K562 (cell line): ENCODE data around the gene TBXAS1. TPM values are rescaled to one million over a fixed set of nuclear protein-coding genes. Genes with fewer than 3 reads are reported as not detected.
A peak's percentile ranks its signal among the peaks of the same experiment; 100 is the strongest.

Experiments
- BCLAF1 ChIP-seq, 2 experiments: fragments of 450-650 bp in 1 of 2; IDR thresholded peaks; 2 replicates each; pipeline ENCODE4 v1.6.1; 2011 to 2017; ENCODE audit warnings: low read depth in 2 of 2, antibody characterized with exemption in 1 of 2, borderline replicate concordance in 1 of 2, low read length in 1 of 2, mild to moderate bottlenecking in 1 of 2, mixed read lengths in 1 of 2; ENCODE audit not compliant: control insufficient read depth in 1 of 2
- CSDE1 ChIP-seq, 2 experiments: fragments of 450-650 bp; IDR thresholded peaks; 2 replicates each; pipeline ENCODE4 v1.6.1; 2016; ENCODE audit warnings: mild to moderate bottlenecking in 1 of 2
- CTBP1 ChIP-seq: fragments of 450-650 bp; IDR thresholded peaks from 2 replicates; pipeline ENCODE4 v1.6.1; 2016; ENCODE audit warnings: borderline replicate concordance
- EGR1 ChIP-seq: fragments of 450-650 bp; conservative IDR thresholded peaks from 2 replicates; pipeline ENCODE4 v1.6.1; 2017; ENCODE audit warnings: mild to moderate bottlenecking
- GABPB2 ChIP-seq: fragments of 250-450 bp; sonication (Bioruptor Pico); conservative IDR thresholded peaks from 2 replicates; pipeline ENCODE4 v1.5.1; 2021; ENCODE audit warnings: mild to moderate bottlenecking
- KAT8 ChIP-seq: fragments of 450-650 bp; IDR thresholded peaks from 2 replicates; pipeline ENCODE4 v1.6.1; 2016; ENCODE audit warnings: low read depth, mild to moderate bottlenecking
- KLF6 ChIP-seq: fragments of 250-450 bp; sonication (Bioruptor Pico); IDR thresholded peaks from 2 replicates; pipeline ENCODE4 v1.4.0; 2020; ENCODE audit warnings: mild to moderate bottlenecking, moderate library complexity, borderline replicate concordance
- NFIX ChIP-seq: fragments of 250-450 bp; sonication (Bioruptor Pico); IDR thresholded peaks from 2 replicates; pipeline ENCODE4 v1.4.0; 2020; ENCODE audit warnings: low read depth, mild to moderate bottlenecking, moderate library complexity
- NRF1 ChIP-seq, 2 experiments: fragments of 450-650 bp; IDR thresholded peaks in 1 of 2; conservative IDR thresholded peaks in 1 of 2; 2 replicates each; pipeline ENCODE4 v1.6.1; 2014; ENCODE audit warnings: mild to moderate bottlenecking in 2 of 2
- SMAD1 ChIP-seq: fragments of 150-350 bp; IDR thresholded peaks from 2 replicates; pipeline ENCODE4 v1.6.1; 2014; ENCODE audit warnings: low read length, low read depth; ENCODE audit not compliant: partially characterized antibody
- XRCC5 ChIP-seq: fragments of 200-400 bp; formaldehyde crosslinking; IDR thresholded peaks from 2 replicates; pipeline ENCODE4 v1.6.1; 2017; ENCODE audit warnings: low read depth, mild to moderate bottlenecking, low read length
- ZBED1 ChIP-seq: IDR thresholded peaks from 2 replicates; pipeline ENCODE4 v1.6.1; 2014
- ZNF436 ChIP-seq: fragments of 250-450, 450-650 bp; sonication (Bioruptor Pico); formaldehyde crosslinking; IDR thresholded peaks from 2 replicates; pipeline ENCODE4 v1.7.0; 2020; ENCODE audit warnings: mild to moderate bottlenecking
- polyA plus RNA-seq, 8 experiments: library from polyadenylated mRNA; depleted of rRNA in 4 of 8; stranded (reverse) in 5 of 8; unstranded in 3 of 8; fragments of >200 nt; fragmentation: Nextera tagmentation in 2 of 8; fragmentation: Illumina TruSeq in 1 of 8; extraction: Ambion mirVana in 2 of 8; extraction: Trizol in 1 of 8; gene quantifications; 2 replicates each; pipeline versions ENCODE4 v1.2.1 to v1.2.3, GENCODE V29; 2011 to 2014; ENCODE audit warnings: inconsistent platforms in 1 of 8, missing spikeins in 1 of 8
- total RNA-seq, 7 experiments: library from RNA; depleted of rRNA in 6 of 7; stranded (reverse); fragments of >200 nt in 6 of 7; fragmentation: Illumina TruSeq in 2 of 7; extraction: Trizol in 2 of 7; gene quantifications; 2 replicates each; pipeline versions ENCODE4 v1.2.1 to v1.2.3, GENCODE V29; 2011 to 2021; ENCODE audit warnings: low replicate concordance in 1 of 7
- TF ChIP-seq, protein P1 (sequence below): fragments of 250-450 bp; sonication (Bioruptor Pico); IDR thresholded peaks from 2 replicates; pipeline ENCODE4 v1.8.0; 2021; ENCODE audit warnings: borderline replicate concordance, mild to moderate bottlenecking, moderate library complexity; ENCODE audit not compliant: poor library complexity, severe bottlenecking
- TF ChIP-seq, protein P2 (sequence below): fragments of 250-450 bp; sonication (Bioruptor Pico); IDR thresholded peaks from 2 replicates; pipeline ENCODE4 v1.8.0; 2021; ENCODE audit warnings: moderate library complexity, mild to moderate bottlenecking, inconsistent platforms
- TF ChIP-seq, protein P3 (sequence below): fragments of 250-450 bp; sonication (Bioruptor Pico); IDR thresholded peaks from 2 replicates; pipeline ENCODE4 v1.9.0; 2021; ENCODE audit warnings: mild to moderate bottlenecking, inconsistent platforms
- TF ChIP-seq, protein P4 (sequence below): fragments of 250-450 bp; sonication (Bioruptor Pico); IDR thresholded peaks from 2 replicates; pipeline ENCODE4 v1.5.1; 2021; ENCODE audit warnings: mild to moderate bottlenecking

The TBXAS1 gene
- total and polyA plus RNA-seq, 9 of the 15 experiments (the other 6 are each of a cell fraction or from before 2014, with no cell fraction given): 1.1 to 8.3 (median 1.9) TPM

DNA sequence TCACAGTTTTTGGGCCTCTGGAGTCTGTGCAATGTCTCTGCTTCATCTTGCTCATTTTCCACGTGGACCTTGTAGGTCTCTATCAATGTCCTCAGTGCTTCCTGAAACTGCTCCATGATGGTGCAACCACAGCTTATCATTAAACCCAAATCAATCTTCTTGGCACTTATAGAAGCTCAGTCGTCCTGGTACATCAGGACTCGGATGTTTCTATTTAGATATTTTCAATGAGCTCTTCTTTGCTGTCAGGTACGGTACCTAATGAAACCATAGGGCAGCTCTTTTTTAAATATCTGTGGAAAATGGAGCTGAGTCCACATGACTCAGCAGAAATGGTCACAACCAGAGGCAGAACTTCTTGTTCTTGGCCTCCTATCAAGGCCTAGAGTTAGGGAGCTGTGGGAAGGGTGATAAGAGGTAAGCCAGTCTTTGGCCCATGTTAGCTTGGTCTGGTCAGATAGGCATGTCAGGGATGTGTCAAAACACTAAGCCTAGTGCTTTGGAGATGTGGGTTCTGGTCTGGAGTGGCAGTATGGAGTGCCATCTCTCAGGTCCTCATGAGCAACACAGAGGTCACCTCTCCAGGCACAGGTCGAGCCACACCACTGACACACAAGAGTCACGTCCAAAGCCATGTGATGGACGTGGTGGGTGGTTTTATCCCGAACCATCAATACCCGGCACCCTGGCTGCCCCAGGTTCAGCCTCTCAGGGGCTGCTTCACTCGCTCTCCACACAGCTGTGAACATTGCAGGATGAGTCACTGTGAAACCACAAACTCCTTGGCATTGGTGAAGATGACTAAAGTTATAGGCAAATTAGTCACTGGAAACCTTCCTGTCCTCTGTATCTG is 87.0 kb downstream of the TBXAS1 start (continued):
- TF ChIP-seq, protein P1, sequence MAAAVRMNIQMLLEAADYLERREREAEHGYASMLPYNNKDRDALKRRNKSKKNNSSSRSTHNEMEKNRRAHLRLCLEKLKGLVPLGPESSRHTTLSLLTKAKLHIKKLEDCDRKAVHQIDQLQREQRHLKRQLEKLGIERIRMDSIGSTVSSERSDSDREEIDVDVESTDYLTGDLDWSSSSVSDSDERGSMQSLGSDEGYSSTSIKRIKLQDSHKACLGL (CRISPR knock-in tag): no peak
- TF ChIP-seq, protein P2, sequence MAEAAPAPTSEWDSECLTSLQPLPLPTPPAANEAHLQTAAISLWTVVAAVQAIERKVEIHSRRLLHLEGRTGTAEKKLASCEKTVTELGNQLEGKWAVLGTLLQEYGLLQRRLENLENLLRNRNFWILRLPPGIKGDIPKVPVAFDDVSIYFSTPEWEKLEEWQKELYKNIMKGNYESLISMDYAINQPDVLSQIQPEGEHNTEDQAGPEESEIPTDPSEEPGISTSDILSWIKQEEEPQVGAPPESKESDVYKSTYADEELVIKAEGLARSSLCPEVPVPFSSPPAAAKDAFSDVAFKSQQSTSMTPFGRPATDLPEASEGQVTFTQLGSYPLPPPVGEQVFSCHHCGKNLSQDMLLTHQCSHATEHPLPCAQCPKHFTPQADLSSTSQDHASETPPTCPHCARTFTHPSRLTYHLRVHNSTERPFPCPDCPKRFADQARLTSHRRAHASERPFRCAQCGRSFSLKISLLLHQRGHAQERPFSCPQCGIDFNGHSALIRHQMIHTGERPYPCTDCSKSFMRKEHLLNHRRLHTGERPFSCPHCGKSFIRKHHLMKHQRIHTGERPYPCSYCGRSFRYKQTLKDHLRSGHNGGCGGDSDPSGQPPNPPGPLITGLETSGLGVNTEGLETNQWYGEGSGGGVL (CRISPR knock-in tag): 0 out of 2 replicates have a peak, but pooled peaks have one; percentile 15
- 0 out of 2 replicates have a peak, but pooled peaks have one; percentile 76 for TF ChIP-seq KLF6 (CRISPR knock-in tag)
- TF ChIP-seq CSDE1 (IDR thresholded peaks at IDR 0.05): no peak
- TF ChIP-seq CTBP1: peak; percentile 93
- 0 out of 2 replicates have a peak, but pooled peaks have one; percentile 69 for TF ChIP-seq GABPB2 (CRISPR knock-in tag)
- TF ChIP-seq ZNF436: no peak
- TF ChIP-seq BCLAF1 (IDR thresholded peaks at IDR 0.05; ENCODE audit: borderline replicate concordance in 1 of 2, control insufficient read depth in 1 of 2, low read depth in 2 of 2, low read length in 1 of 2): 0 out of 4 replicates have a peak, but pooled peaks of 1 of the 2 experiments have one; percentile 19
- TF ChIP-seq, protein P3, sequence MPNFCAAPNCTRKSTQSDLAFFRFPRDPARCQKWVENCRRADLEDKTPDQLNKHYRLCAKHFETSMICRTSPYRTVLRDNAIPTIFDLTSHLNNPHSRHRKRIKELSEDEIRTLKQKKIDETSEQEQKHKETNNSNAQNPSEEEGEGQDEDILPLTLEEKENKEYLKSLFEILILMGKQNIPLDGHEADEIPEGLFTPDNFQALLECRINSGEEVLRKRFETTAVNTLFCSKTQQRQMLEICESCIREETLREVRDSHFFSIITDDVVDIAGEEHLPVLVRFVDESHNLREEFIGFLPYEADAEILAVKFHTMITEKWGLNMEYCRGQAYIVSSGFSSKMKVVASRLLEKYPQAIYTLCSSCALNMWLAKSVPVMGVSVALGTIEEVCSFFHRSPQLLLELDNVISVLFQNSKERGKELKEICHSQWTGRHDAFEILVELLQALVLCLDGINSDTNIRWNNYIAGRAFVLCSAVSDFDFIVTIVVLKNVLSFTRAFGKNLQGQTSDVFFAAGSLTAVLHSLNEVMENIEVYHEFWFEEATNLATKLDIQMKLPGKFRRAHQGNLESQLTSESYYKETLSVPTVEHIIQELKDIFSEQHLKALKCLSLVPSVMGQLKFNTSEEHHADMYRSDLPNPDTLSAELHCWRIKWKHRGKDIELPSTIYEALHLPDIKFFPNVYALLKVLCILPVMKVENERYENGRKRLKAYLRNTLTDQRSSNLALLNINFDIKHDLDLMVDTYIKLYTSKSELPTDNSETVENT: 0 out of 2 replicates have a peak, but pooled peaks have one; percentile 67
- TF ChIP-seq, protein P4, sequence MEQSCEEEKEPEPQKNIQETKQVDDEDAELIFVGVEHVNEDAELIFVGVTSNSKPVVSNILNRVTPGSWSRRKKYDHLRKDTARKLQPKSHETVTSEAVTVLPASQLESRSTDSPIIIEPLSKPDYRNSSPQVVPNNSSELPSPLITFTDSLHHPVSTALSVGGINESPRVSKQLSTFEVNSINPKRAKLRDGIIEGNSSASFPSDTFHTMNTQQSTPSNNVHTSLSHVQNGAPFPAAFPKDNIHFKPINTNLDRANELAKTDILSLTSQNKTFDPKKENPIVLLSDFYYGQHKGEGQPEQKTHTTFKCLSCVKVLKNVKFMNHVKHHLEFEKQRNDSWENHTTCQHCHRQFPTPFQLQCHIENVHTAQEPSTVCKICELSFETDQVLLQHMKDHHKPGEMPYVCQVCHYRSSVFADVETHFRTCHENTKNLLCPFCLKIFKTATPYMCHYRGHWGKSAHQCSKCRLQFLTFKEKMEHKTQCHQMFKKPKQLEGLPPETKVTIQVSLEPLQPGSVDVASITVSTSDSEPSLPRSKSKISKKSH: no peak
- no peak; a peak in 2 of 4 replicates for TF ChIP-seq NRF1 (conservative IDR thresholded peaks at IDR 0.05 in 1 of 2, IDR thresholded peaks at IDR 0.05 in 1 of 2)
- TF ChIP-seq KAT8: no peak
- TF ChIP-seq ZBED1: peak; percentile 70; the same call in 1 of the 2 replicates
- TF ChIP-seq NFIX (CRISPR knock-in tag): no peak
- TF ChIP-seq SMAD1: no peak
- no peak for TF ChIP-seq XRCC5
- no peak for TF ChIP-seq EGR1
